PC-9 (cell line): ENCODE results near the gene FERMT1.

Experiments
- CTCF ChIP-seq: fragments of 200-600 bp; sonication (generic); conservative IDR thresholded peaks from 2 replicates; pipeline ENCODE4 v1.6.1; 2017; ENCODE audit warnings: mixed run types, antibody characterized with exemption, mild to moderate bottlenecking, moderate library complexity
- EZH2 ChIP-seq: fragments of 200-600 bp; sonication (generic); IDR thresholded peaks from 2 replicates; pipeline ENCODE4 v1.8.0; 2017; ENCODE audit warnings: antibody characterized with exemption, low read depth

- TF ChIP-seq CTCF (no peak), EZH2 (no peak)
These were observed 1.3 kb downstream of the FERMT1 start for GRCh38 chr20:6121504-6121903.
